OCI-M2 (cell line): ENCODE data around the gene BCL3.
"Not testable (repeated sequence)": the region's sequence is repeated elsewhere in the genome, so short reads cannot be mapped to it uniquely, and the experiment has no call there.

Source experiments
- DNase-seq: peaks from one replicate; lab custom pipeline; 2025; ENCODE audit not compliant: unreplicated experiment; lab: John Stamatoyannopoulos, UW

BCL3 gene

GRCh38 chr19:44748426-44749254 lies at the start of gene BCL3:
TSS of gene BCL3 (plus strand) at chr19:44748708. CDS start at chr19:44748791, 83 bp downstream.
- DNase-seq: no peak

GRCh38 chr19:44700547-44700946 lies 48.0 kb upstream of the BCL3 start:
- no peak for DNase-seq

- no peak for DNase-seq
Measured at GRCh38 chr19:44701228-44701627, 47.3 kb upstream of the BCL3 start.

GRCh38 chr19:44702551-44703176 lies 45.8 kb upstream of the BCL3 start:
- DNase-seq: no peak

- DNase-seq: no peak
Measured at GRCh38 chr19:44703336-44704078, 45.0 kb upstream of the BCL3 start.

GRCh38 chr19:44704982-44705381 lies 43.5 kb upstream of the BCL3 start:
- DNase-seq: no peak

GRCh38 chr19:44705502-44706010 lies 43.0 kb upstream of the BCL3 start:
- DNase-seq: no peak

GRCh38 chr19:44706506-44707236 lies 41.8 kb upstream of the BCL3 start:
- no peak for DNase-seq

- DNase-seq: no peak
Measured at GRCh38 chr19:44707794-44708193, 40.7 kb upstream of the BCL3 start.

GRCh38 chr19:44708940-44709339 lies 39.6 kb upstream of the BCL3 start:
- no peak for DNase-seq

GRCh38 chr19:44709434-44710266 lies 38.9 kb upstream of the BCL3 start:
- not testable (repeated sequence) for DNase-seq

GRCh38 chr19:44710483-44710882 lies 38.0 kb upstream of the BCL3 start:
- no peak for DNase-seq

- no peak for DNase-seq
Measured at GRCh38 chr19:44712864-44713515, 35.5 kb upstream of the BCL3 start.

GRCh38 chr19:44714597-44715169 lies 33.8 kb upstream of the BCL3 start:
- no peak for DNase-seq

- DNase-seq: no peak
Measured at GRCh38 chr19:44717603-44718002, 30.9 kb upstream of the BCL3 start.

- no peak for DNase-seq
Measured at GRCh38 chr19:44718441-44719261, 29.9 kb upstream of the BCL3 start.

GRCh38 chr19:44719262-44719701 lies 29.2 kb upstream of the BCL3 start:
- no peak for DNase-seq

- DNase-seq: not testable (repeated sequence)
Measured at GRCh38 chr19:44720396-44720795, 28.1 kb upstream of the BCL3 start.
